ENCODE data around the gene RPGRIP1L. TPM values are rescaled to one million over a fixed set of nuclear protein-coding genes. Genes with fewer than 3 reads are reported as not detected.
A peak's percentile ranks its signal among the peaks of the same experiment; 100 is the strongest.

Gene RPGRIP1L
- total RNA-seq, 2 donors from 2014 or later = 6.0 to 7.7 TPM

DNA sequence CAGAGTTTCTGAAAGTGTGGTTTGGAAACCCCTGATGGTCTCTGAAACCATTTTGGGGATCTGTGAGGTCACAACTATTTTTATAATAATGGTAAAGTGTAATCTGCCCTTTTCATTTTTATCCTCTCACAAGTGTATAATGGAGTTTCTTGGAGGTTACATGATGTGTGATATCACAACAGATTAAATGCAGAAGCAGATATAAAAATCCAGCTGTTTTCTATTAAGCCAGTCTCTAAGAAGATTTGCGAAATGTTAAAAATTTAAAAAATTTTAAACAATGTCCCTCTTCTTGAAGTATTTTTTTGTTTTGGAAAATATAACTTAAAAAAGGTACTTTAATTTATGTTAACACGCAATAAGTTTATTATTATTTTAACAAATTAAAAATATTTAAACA, 48.7 kb downstream of the RPGRIP1L start:
- ATAC-seq (replicated peaks) = no peak

DNA sequence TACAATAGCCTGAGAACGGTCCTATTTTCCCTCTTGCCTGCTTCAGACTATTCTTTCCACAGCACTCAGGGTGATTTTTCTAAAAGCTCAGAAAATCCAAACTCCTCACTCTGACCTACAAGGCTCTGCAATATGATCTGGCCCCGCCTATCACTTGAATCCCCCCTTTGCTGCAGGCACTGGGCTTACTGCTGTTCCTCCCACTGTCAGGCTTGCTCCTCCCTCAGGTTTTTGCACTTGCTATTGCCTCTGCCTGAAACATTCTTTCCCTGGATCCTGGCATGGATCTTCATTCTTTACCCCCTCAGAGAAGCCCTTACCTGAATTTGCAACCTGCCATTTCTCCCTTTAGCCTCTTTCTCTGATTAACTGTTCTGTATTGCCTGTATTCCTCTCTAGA, 52.3 kb downstream of the RPGRIP1L start:
- Mint-ChIP-seq H3K27ac (no peak overlapping the region), H3K9me3 (no peaks in the 10 kb centered on the region)

More for the DNA sequence above, 48.7 kb downstream of the RPGRIP1L start:
- no peak overlapping the region for H3K27ac Mint-ChIP-seq
- peaks cover 19% of the 10 kb centered on the region for H3K36me3 Mint-ChIP-seq (ENCODE audit: low read depth)
- no peaks in the 10 kb centered on the region for H3K4me1 Mint-ChIP-seq
- no peaks in the 10 kb centered on the region for H3K27me3 Mint-ChIP-seq
- H3K4me3 Mint-ChIP-seq = no peak overlapping the region
- no peaks in the 10 kb centered on the region for H3K9me3 Mint-ChIP-seq

DNA sequence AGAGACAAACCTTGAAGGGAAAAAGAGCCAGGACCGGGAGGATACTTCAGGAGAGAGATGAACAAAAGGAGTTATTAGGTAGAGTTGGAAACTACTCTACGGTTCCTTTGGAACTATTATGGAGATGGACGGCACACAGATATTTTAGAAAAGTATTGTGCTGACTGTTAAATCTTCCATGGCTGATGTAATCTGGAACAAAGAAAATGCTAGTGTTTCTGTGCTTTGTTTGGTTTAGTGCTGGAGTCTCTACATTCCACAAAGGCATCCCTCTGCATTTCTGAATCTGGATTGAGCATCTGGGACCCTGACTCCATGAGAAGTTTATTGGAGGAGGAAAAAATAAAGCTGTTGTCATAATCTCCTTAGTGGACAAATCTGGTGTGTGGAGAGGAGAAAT, 57.2 kb downstream of the RPGRIP1L start:
- no peaks in the 10 kb centered on the region for H3K27me3 Mint-ChIP-seq
- no peak overlapping the region for H3K4me3 Mint-ChIP-seq
- no peak for ATAC-seq (replicated peaks)
- H3K9me3 Mint-ChIP-seq = peaks cover 9% of the 10 kb centered on the region
- H3K27ac Mint-ChIP-seq = peak overlapping the region; percentile 25
- H3K4me1 Mint-ChIP-seq = no peaks in the 10 kb centered on the region
- H3K36me3 Mint-ChIP-seq (ENCODE audit: low read depth) = peaks cover 31% of the 10 kb centered on the region

More for the DNA sequence above, 52.3 kb downstream of the RPGRIP1L start:
- Mint-ChIP-seq H3K27me3 (no peaks in the 10 kb centered on the region), H3K4me1 (no peaks in the 10 kb centered on the region), H3K36me3 (ENCODE audit: low read depth) (peaks cover 28% of the 10 kb centered on the region), H3K4me3 (no peak overlapping the region)
- no peak for ATAC-seq (replicated peaks)

DNA sequence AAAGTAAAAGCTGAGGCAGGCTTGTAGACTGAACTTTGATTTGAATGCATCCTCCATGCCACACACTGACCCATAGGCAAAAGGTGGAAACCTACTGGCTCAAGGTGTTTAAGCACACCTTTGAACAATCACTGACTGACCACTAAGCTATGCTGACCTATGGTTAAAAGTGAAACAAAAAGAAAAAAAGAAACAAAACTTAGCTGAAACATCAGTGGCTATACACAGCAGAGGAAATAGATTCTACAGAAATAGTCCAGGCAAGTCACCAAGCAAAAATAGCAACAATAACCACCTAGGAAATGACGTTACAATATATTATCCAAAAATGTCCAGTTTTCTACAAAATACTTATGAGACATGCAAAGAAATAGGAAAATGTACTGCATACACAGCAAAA, 60.2 kb downstream of the RPGRIP1L start:
- ATAC-seq (replicated peaks) = no peak
- Mint-ChIP-seq H3K4me1 (no peaks in the 10 kb centered on the region), H3K9me3 (peaks cover 9% of the 10 kb centered on the region), H3K4me3 (no peak overlapping the region), H3K36me3 (ENCODE audit: low read depth) (peaks cover 41% of the 10 kb centered on the region), H3K27me3 (no peaks in the 10 kb centered on the region), H3K27ac (no peak overlapping the region)

DNA sequence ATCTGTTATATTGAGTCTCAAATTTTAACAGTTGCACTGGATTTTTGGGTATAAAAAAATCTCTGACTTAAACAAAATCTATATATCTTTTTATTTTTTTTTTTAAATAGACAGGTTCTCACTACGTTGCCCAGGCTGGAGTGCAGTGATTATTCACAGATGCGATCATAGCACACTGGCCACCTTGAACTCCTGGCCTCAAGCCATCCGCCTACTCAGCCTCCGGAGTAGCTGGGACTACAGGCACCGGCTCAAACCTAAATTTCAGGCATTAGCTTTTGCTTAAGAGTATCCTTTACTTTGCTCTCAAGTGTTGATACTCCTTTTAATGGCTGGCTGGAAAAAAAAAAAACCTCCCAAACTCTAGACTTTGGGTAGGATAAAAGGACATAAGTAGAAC, 61.6 kb downstream of the RPGRIP1L start:
- H3K36me3 Mint-ChIP-seq (ENCODE audit: low read depth) = peaks cover 40% of the 10 kb centered on the region
- H3K9me3 Mint-ChIP-seq = peaks cover 9% of the 10 kb centered on the region
- no peak overlapping the region for H3K27ac Mint-ChIP-seq
- no peaks in the 10 kb centered on the region for H3K27me3 Mint-ChIP-seq
- H3K4me1 Mint-ChIP-seq = no peaks in the 10 kb centered on the region
- no peak overlapping the region for H3K4me3 Mint-ChIP-seq
- no peak for ATAC-seq (replicated peaks)

DNA sequence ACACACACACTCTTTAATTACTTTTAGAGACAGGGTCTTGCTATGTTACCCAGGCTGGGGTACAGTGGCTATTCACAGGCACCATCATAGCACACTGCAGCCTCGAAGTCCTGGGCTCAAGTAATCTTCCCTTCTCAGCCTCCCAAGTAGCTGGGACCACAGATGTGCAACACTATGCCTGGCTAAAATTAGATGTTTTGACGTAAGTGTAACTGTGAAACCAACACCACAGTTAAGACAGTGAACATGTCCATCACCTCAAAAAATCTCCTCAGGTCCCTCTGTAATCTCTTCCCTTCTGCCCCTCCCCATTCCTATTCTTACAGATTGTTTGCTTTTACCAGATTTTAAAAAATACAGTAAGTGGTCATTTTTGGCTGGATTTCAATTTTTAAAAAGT, 66.7 kb downstream of the RPGRIP1L start:
- H3K36me3 Mint-ChIP-seq (ENCODE audit: low read depth) = peaks cover 16% of the 10 kb centered on the region
- H3K4me3 Mint-ChIP-seq = no peak overlapping the region
- no peak overlapping the region for H3K27ac Mint-ChIP-seq
- no peaks in the 10 kb centered on the region for H3K27me3 Mint-ChIP-seq
- no peak for ATAC-seq (replicated peaks)
- no peaks in the 10 kb centered on the region for H3K9me3 Mint-ChIP-seq
- H3K4me1 Mint-ChIP-seq = no peaks in the 10 kb centered on the region

DNA sequence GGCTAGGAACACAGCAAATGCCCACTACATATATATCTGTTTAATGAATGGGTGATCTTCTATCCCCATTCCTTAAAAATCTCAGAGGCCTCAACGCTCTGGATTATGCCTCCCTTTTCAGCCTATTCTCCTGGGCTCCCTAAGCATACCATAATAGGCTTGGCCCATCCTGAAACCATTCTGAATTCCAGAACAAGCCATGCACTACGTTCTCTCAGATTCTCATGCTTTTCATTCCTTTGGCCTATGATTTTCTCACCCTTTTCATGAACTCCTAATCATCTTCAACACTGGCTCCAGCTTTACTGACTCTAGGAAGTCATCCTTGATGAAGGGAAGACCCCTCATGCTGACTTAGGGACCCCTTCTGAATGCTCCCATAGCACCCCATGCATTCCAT, 71.1 kb downstream of the RPGRIP1L start:
- Mint-ChIP-seq H3K4me3 (no peak overlapping the region), H3K4me1 (no peaks in the 10 kb centered on the region), H3K9me3 (no peaks in the 10 kb centered on the region), H3K27ac (no peak overlapping the region), H3K36me3 (ENCODE audit: low read depth) (peaks cover 6% of the 10 kb centered on the region), H3K27me3 (no peaks in the 10 kb centered on the region)
- ATAC-seq (replicated peaks) = no peak

DNA sequence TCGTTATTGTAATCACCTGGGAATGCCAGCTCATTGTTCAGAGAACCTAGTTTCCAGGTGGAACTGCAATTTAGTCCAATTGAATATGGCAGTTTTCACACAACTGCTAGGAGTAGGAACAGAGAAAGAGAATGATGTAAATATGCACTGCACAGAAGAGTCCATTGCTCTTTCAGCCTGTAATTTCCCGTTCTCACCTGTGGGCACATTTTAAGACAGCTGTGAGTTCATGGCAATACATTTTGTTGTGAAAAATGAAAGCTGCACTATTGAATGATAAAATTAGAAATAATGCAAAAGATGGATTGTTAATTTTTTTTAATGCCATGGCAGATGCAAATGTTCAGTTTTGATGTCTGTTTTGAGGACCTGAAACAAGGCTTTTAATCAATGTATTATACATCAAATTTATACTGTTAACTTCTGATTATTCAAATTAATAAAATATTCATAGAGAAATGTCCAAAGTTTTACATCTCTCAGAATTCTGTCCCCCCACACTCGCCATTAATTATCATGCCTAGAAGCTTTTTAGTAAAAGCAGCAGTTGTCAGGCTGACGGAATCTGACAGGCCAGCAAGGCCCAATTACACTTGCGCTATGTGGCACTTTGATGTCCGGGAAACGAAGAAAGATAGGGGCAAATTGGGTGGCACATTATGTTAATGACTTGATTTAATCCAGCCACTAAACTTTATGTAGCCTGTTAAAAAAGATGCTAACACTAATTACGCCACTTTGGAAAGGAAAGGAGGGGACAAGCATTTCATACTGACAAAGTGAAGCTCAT, 72.2 kb downstream of the RPGRIP1L start:
- H3K4me1 Mint-ChIP-seq = no peaks in the 10 kb centered on the region
- H3K4me3 Mint-ChIP-seq = no peak overlapping the region
- H3K36me3 Mint-ChIP-seq (ENCODE audit: low read depth) = no peaks in the 10 kb centered on the region
- no peaks in the 10 kb centered on the region for H3K27me3 Mint-ChIP-seq
- no peak for ATAC-seq (replicated peaks)
- no peaks in the 10 kb centered on the region for H3K9me3 Mint-ChIP-seq
- no peak overlapping the region for H3K27ac Mint-ChIP-seq

DNA sequence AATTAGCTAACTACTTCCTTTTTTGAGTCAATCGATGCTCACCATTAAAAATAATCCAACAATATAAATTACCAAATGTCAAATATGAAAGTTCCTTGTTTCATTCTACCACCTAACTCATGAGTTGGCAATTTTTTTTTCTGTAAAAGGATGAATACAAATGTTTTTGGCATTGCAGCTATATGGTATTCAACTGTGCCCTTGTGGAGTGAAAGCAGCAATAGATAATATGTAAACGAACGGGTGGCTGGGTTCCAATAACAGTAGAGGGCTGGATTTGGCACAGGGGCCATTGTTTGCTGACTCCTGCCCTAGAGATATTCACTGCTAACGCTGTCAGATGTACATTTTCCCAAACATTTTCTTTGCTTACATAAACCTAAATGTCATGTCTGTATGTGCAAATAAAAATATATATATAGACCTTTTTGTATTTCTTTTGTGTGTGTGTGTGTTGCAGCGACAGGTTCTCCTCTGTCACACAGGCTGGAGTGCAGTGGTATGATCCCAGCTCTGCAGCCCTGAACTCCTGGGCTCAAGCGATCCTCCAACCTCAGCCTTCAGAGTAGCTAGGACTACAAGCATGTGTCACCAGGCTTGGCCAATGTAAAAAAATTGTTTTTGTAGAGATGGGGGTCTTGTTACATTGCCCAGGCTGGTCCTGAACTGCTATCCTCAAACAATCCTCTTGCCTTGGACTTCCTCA, 73.9 kb downstream of the RPGRIP1L start:
- H3K4me1 Mint-ChIP-seq = no peaks in the 10 kb centered on the region
- H3K27ac Mint-ChIP-seq = no peak overlapping the region
- H3K36me3 Mint-ChIP-seq (ENCODE audit: low read depth) = no peaks in the 10 kb centered on the region
- H3K27me3 Mint-ChIP-seq = no peaks in the 10 kb centered on the region
- no peak overlapping the region for H3K4me3 Mint-ChIP-seq
- ATAC-seq (replicated peaks) = no peak
- no peaks in the 10 kb centered on the region for H3K9me3 Mint-ChIP-seq

DNA sequence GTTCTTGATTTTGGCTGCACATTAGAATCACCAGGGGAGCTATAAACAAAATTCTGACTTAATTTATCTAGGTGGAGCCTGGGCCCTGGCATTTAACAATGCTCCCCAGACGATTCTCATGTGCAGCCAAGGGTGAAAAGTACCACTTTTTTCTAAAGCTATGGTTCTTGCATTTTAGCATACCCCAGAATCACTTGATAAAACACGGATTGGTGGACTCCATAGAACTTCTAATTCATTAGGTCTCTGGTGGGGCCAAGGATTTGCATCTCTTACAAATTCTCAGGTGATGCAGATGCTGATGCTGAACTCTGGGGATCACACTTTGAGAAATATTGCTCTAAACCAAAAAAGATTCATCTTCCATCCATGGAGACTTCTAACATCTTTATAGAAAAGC, 74.5 kb downstream of the RPGRIP1L start:
- Mint-ChIP-seq H3K4me3 (no peak overlapping the region), H3K27ac (no peak overlapping the region), H3K36me3 (ENCODE audit: low read depth) (no peaks in the 10 kb centered on the region), H3K9me3 (no peaks in the 10 kb centered on the region), H3K4me1 (no peaks in the 10 kb centered on the region), H3K27me3 (no peaks in the 10 kb centered on the region)
- no peak for ATAC-seq (replicated peaks)

DNA sequence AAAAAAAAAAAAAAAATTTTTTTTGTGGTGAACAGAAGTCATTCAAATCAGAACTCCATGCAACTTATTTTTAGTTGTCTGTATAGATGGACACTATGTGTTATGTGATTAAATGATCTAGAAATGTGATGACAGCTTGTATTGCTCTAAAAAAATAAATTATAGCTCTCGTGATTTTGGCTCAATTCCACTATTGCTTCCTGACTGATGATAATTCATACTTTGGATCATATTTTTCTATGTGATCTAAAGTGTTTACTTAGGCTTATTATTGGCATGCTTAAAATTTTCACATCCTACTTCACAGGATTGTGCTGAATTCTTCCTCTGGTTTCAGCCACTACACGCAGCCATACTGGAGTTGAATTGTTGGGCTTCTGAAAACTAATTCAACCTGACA, 76.8 kb downstream of the RPGRIP1L start:
- Mint-ChIP-seq H3K27me3 (no peaks in the 10 kb centered on the region), H3K36me3 (ENCODE audit: low read depth) (no peaks in the 10 kb centered on the region), H3K4me3 (no peak overlapping the region), H3K4me1 (no peaks in the 10 kb centered on the region), H3K27ac (no peak overlapping the region), H3K9me3 (no peaks in the 10 kb centered on the region)
- ATAC-seq (replicated peaks) = no peak

DNA sequence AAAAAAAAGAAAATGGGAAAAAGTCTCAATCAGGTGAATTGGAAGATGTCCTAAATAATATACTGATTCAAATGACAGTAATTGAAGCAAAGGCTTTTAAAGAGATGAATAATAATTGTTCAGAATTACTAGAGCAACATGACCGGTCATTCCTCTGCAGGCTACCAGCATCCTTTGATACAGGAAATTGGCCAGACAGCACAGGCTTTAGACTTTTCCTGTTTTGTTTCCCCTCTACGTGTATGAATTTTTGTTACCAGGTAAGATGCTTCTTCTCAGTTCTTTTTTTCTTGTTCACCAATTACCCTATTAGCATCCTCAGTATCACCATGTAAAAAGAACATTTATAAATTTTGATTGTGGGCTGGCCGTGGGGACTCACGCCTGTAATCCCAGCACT, 77.5 kb downstream of the RPGRIP1L start:
- ATAC-seq (replicated peaks) = no peak
- no peak overlapping the region for H3K27ac Mint-ChIP-seq
- H3K4me1 Mint-ChIP-seq = no peaks in the 10 kb centered on the region
- no peak overlapping the region for H3K4me3 Mint-ChIP-seq
- H3K9me3 Mint-ChIP-seq = no peaks in the 10 kb centered on the region
- H3K36me3 Mint-ChIP-seq (ENCODE audit: low read depth) = no peaks in the 10 kb centered on the region
- no peaks in the 10 kb centered on the region for H3K27me3 Mint-ChIP-seq

DNA sequence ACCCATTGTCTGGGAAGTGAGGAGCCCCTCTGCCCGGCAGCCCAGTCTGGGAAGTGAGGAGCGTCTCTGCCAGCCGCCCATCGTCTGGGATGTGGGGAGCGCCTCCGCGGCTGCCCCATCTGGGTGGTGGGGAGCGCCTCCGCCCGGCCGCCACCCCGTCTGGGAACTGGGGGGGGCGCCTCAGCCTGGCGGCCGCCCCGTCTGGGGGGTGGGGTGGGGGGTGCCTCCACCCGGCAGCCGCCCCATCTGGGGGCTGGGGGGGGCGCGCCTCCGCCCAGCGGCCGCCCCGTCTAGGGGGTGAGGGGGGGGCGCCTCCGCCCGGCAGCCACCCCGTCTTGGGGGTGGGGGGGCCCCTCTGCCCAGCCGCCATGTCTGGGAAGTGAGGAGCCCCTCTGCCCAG, 78.4 kb downstream of the RPGRIP1L start:
- no peak for ATAC-seq (replicated peaks)
- Mint-ChIP-seq H3K27ac (no peak overlapping the region), H3K4me3 (no peak overlapping the region)

DNA sequence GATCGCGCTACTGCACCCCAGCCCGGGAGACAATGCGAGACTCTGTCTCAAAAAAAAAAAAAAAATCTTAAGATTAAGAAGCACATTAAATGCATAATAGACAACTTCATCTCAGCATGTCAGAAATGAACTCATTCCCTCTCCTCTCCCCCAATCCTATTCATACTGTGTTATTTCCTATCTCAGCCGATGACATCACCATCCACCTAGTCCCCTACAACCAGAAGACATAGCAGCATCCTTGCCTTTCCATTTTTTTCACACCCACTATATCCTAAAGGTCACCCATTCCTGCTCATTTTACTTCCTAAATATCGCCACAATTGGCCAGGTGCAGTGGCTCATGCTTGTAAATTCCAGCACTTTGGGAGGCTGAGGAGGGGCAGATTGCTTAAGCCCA, 81.3 kb downstream of the RPGRIP1L start:
- no peaks in the 10 kb centered on the region for H3K4me1 Mint-ChIP-seq
- no peaks in the 10 kb centered on the region for H3K9me3 Mint-ChIP-seq
- H3K27me3 Mint-ChIP-seq = no peaks in the 10 kb centered on the region
- H3K36me3 Mint-ChIP-seq (ENCODE audit: low read depth) = no peaks in the 10 kb centered on the region
- no peak overlapping the region for H3K27ac Mint-ChIP-seq
- H3K4me3 Mint-ChIP-seq = no peak overlapping the region
- no peak for ATAC-seq (replicated peaks)

More for the DNA sequence above, 78.4 kb downstream of the RPGRIP1L start:
- H3K36me3 Mint-ChIP-seq (ENCODE audit: low read depth) = no peaks in the 10 kb centered on the region
- no peaks in the 10 kb centered on the region for H3K9me3 Mint-ChIP-seq
- no peaks in the 10 kb centered on the region for H3K4me1 Mint-ChIP-seq
- H3K27me3 Mint-ChIP-seq = no peaks in the 10 kb centered on the region

DNA sequence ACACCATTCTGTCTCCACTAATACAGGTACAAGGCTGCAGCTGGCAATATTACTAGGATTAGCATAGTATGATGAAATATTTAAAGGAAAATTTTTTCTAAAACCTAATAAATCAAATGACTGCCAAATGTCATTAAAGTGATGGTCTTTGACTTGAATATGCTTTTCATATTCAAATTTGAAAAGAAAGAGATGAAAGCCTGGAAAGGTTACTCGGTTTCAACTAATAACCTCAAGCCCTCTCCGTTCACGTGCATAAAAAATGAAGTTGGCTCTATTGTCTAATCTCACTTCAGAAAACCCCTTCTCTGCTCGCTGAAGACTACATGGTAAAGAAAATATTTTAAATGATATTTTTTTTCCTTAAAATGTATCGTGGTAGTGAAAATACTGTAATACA, 83.2 kb downstream of the RPGRIP1L start:
- Mint-ChIP-seq H3K9me3 (no peaks in the 10 kb centered on the region), H3K27me3 (no peaks in the 10 kb centered on the region), H3K4me1 (no peaks in the 10 kb centered on the region), H3K27ac (no peak overlapping the region), H3K36me3 (ENCODE audit: low read depth) (no peaks in the 10 kb centered on the region), H3K4me3 (no peak overlapping the region)
- ATAC-seq (replicated peaks) = no peak

All from activated T-helper 17 cell treated with anti-CD3 and anti-CD28 coated beads, Interleukin-2, amount 50 U/mL, for 72 hours (primary cell).